Common myeloid progenitor, CD34-positive (primary cell): ENCODE results near the gene LHFPL2.
A peak's percentile ranks its signal among the peaks of the same experiment; 100 is the strongest.

Experiments
- CTCF ChIA-PET: fragments of 350-600 bp; sonication (Branson Sonifier 250); formaldehyde crosslinking; loops from one replicate; lab custom pipeline; 2021; ENCODE audit warnings: antibody characterized with exemption; lab: Charles Lee
- POLR2A ChIA-PET: fragments of 350-600 bp; sonication (Branson Sonifier 250); formaldehyde crosslinking; loops from one replicate; lab custom pipeline; 2021; ENCODE audit warnings: antibody characterized with exemption; lab: Charles Lee
- DNase-seq, 3 donors: peaks; one replicate each; pipeline versions ENCODE4 v3.0.0 to v3.0.0-alpha.2; 2013
- H3K27ac ChIP-seq, 2 experiments: 1 replicate in 1 of 2; 2 replicates in 1 of 2; pipeline ENCODE4 v1.7.0; 2013; ENCODE audit warnings: inconsistent platforms in 2 of 2, low read length in 2 of 2, mild to moderate bottlenecking in 2 of 2, low read depth in 1 of 2, moderate library complexity in 1 of 2; ENCODE audit not compliant: severe bottlenecking in 2 of 2, insufficient read depth in 1 of 2, poor library complexity in 1 of 2
- H3K27me3 ChIP-seq, 5 experiments: replicated peaks in 2 of 5; 1 replicate in 3 of 5; 2 replicates in 2 of 5; pipeline versions ENCODE4 v1.6.1 to v1.7.0; 2013; ENCODE audit warnings: low read length in 4 of 5, mild to moderate bottlenecking in 2 of 5, moderate library complexity in 2 of 5, inconsistent platforms in 1 of 5; ENCODE audit not compliant: insufficient read depth in 5 of 5, control insufficient read depth in 4 of 5
- H3K36me3 ChIP-seq, 4 experiments: 1 replicate in 2 of 4; 2 replicates in 2 of 4; pipeline versions ENCODE4 v1.6.1 to v1.7.0; 2013; ENCODE audit warnings: low read length in 3 of 4, control low read depth in 1 of 4, mild to moderate bottlenecking in 1 of 4; ENCODE audit not compliant: control insufficient read depth in 4 of 4, insufficient read depth in 4 of 4
- H3K4me1 ChIP-seq, 4 experiments: 1 replicate in 3 of 4; 2 replicates in 1 of 4; pipeline versions ENCODE4 v1.6.1 to v1.7.1; 2013; ENCODE audit warnings: low read length in 3 of 4, mild to moderate bottlenecking in 3 of 4, control low read depth in 1 of 4, inconsistent platforms in 1 of 4, moderate library complexity in 1 of 4; ENCODE audit not compliant: control insufficient read depth in 4 of 4, insufficient read depth in 4 of 4; ENCODE audit errors: control extremely low read depth in 1 of 4
- H3K4me3 ChIP-seq, 7 experiments: 1 replicate in 4 of 7; 2 replicates in 3 of 7; pipeline versions ENCODE4 v1.5.1 to v1.7.0; 2013; ENCODE audit warnings: mild to moderate bottlenecking in 7 of 7, low read length in 6 of 7, moderate library complexity in 6 of 7, inconsistent platforms in 2 of 7, low read depth in 2 of 7, control low read depth in 1 of 7; ENCODE audit not compliant: insufficient read depth in 4 of 7, control insufficient read depth in 1 of 7; ENCODE audit errors: extremely low read depth in 1 of 7
- H3K9me3 ChIP-seq, 5 experiments: 1 replicate in 4 of 5; 2 replicates in 1 of 5; pipeline versions ENCODE4 v1.6.1 to v1.7.1; 2013; ENCODE audit warnings: low read length in 4 of 5, mild to moderate bottlenecking in 2 of 5, inconsistent platforms in 1 of 5, low read depth in 1 of 5, moderate library complexity in 1 of 5; ENCODE audit not compliant: control insufficient read depth in 4 of 5, insufficient read depth in 2 of 5; ENCODE audit errors: control extremely low read depth in 1 of 5
- WGBS: methylation state at CpG from one replicate; pipeline ENCODE4 v1.1.5; 2013; ENCODE audit not compliant: insufficient coverage; 5-methylcytosine and 5-hydroxymethylcytosine counted together

LHFPL2 gene

GRCh38 chr5:78486218-78486617 lies 162.4 kb downstream of the LHFPL2 start:
- H3K27me3 ChIP-seq = no peaks in the 10 kb centered on the region
- no peak overlapping the region for H3K4me3 ChIP-seq
- peak overlapping the region; percentile 34 to 73 for H3K27ac ChIP-seq
- CTCF ChIA-PET = interaction anchor here (1.5 to 2.5 kb wide), 4 partner anchors 10 to 48 kb away, joined by 4 to 10 read pairs (median 8); no protein-coding TSS in a partner anchor
- H3K4me1 ChIP-seq = peaks cover 57 to 94% (median 82%) of the 10 kb centered on the region in 4 experiments
- no peaks in the 10 kb centered on the region for H3K9me3 ChIP-seq
- no CpG with 5 or more reads among the region's 2 CpGs for WGBS
- no peak for DNase-seq
- peaks cover 0 to 31% (median 13%) of the 10 kb centered on the region in 4 experiments for H3K36me3 ChIP-seq
- POLR2A ChIA-PET = no interaction called here

- Histone ChIP-seq H3K27me3 (no peaks in the 10 kb centered on the region), H3K9me3 (no peaks in the 10 kb centered on the region), H3K36me3 (peaks cover 0 to 20% (median 11%) of the 10 kb centered on the region in 4 experiments), H3K27ac (peak overlapping the region; percentile 46 to 73), H3K4me3 (peak overlapping the region in 3 of 7 experiments; percentile 39 to 56 (median 44)), H3K4me1 (peaks cover 56 to 71% (median 63%) of the 10 kb centered on the region in 4 experiments)
- CTCF ChIA-PET = interaction anchor here (1.4 to 3.5 kb wide), 6 partner anchors 8 to 50 kb away, joined by 4 to 24 read pairs (median 8); no protein-coding TSS in a partner anchor
- 71% methylated on average over 1 of the region's 3 CpGs for WGBS
- DNase-seq = peak; percentile 91 to 97 (median 95)
- POLR2A ChIA-PET = interaction anchor here (0.5 to 2.4 kb wide), 2 partner anchors 27 to 239 kb away, joined by 4 to 8 read pairs; no protein-coding TSS in a partner anchor
These were observed 164.6 kb downstream of the LHFPL2 start for GRCh38 chr5:78483809-78484521.

GRCh38 chr5:78482948-78483347 lies 165.6 kb downstream of the LHFPL2 start:
- CTCF ChIA-PET = interaction anchor here (1.4 to 3.5 kb wide), 6 partner anchors 9 to 51 kb away, joined by 4 to 24 read pairs (median 8); no protein-coding TSS in a partner anchor

DNA sequence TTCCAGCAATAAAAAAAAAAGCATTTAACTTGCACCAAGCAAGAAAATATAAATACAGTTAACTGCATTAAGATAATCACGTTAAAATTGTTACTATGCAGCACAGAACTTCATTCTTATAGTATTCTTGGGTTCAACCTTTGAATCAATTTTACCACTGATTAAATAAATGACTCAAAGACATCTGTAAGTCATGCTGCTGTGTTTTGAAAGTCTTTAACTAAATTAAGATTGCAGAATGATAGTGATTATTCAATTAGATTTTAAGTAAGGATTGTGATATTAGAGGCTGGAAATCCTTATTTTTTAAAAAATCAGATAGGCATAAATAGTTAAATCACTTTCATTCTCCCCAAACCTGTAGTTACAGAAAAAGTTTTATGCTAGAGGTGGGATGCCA lies 171.8 kb downstream of the LHFPL2 start:
- POLR2A ChIA-PET = interaction anchor here (0.6 kb wide), 1 partner anchor 171 kb away, joined by 4 read pairs; no protein-coding TSS in a partner anchor
- no peak for DNase-seq
- Histone ChIP-seq H3K36me3 (peaks cover 0 to 4% (median 2%) of the 10 kb centered on the region in 4 experiments), H3K4me3 (no peak overlapping the region), H3K27ac (no peak overlapping the region), H3K4me1 (peaks cover 0 to 13% (median 0%) of the 10 kb centered on the region in 4 experiments), H3K27me3 (no peaks in the 10 kb centered on the region), H3K9me3 (no peaks in the 10 kb centered on the region)
- CTCF ChIA-PET = interaction anchor here (2.7 kb wide), 1 partner anchor 57 kb away, joined by 9 read pairs; no protein-coding TSS in a partner anchor
- WGBS = no CpG with 5 or more reads among the region's 1 CpG

More at GRCh38 chr5:78482948-78483347, 165.6 kb downstream of the LHFPL2 start:
- Histone ChIP-seq H3K4me3 (no peak overlapping the region), H3K4me1 (peaks cover 46 to 61% (median 53%) of the 10 kb centered on the region in 4 experiments), H3K36me3 (peaks cover 0 to 11% (median 4%) of the 10 kb centered on the region in 4 experiments), H3K27me3 (no peaks in the 10 kb centered on the region), H3K27ac (peak overlapping the region; percentile 14 to 40), H3K9me3 (no peaks in the 10 kb centered on the region)
- DNase-seq = no peak
- POLR2A ChIA-PET = interaction anchor here (2.4 kb wide), 1 partner anchor 28 kb away, joined by 8 read pairs; no protein-coding TSS in a partner anchor
- WGBS = no CpG with 5 or more reads among the region's 1 CpG

- WGBS = 100% methylated on average over 3 of the region's 3 CpGs
These were observed 173.2 kb downstream of the LHFPL2 start for GRCh38 chr5:78475370-78475769.

GRCh38 chr5:78473751-78474150 lies 174.8 kb downstream of the LHFPL2 start:
- ChIA-PET CTCF (interaction anchor here (0.8 to 2.2 kb wide), 4 partner anchors 8 to 59 kb away, joined by 3 to 8 read pairs (median 5); no protein-coding TSS in a partner anchor), POLR2A (interaction anchor here (0.7 kb wide), 1 partner anchor 31 kb away, joined by 3 read pairs; no protein-coding TSS in a partner anchor)
- DNase-seq = no peak
- Histone ChIP-seq H3K27me3 (no peaks in the 10 kb centered on the region), H3K9me3 (no peaks in the 10 kb centered on the region), H3K4me3 (no peak overlapping the region), H3K36me3 (peaks cover 0 to 3% (median 2%) of the 10 kb centered on the region in 4 experiments), H3K27ac (no peak overlapping the region), H3K4me1 (peaks cover 0 to 13% (median 0%) of the 10 kb centered on the region in 4 experiments)
- WGBS = no CpG with 5 or more reads among the region's 1 CpG

More at GRCh38 chr5:78475370-78475769, 173.2 kb downstream of the LHFPL2 start:
- peaks cover 0 to 3% (median 2%) of the 10 kb centered on the region in 4 experiments for H3K36me3 ChIP-seq
- H3K4me3 ChIP-seq = no peak overlapping the region
- peaks cover 0 to 13% (median 0%) of the 10 kb centered on the region in 4 experiments for H3K4me1 ChIP-seq
- DNase-seq = no peak
- no peaks in the 10 kb centered on the region for H3K27me3 ChIP-seq
- CTCF ChIA-PET = interaction anchor here (0.8 to 2.7 kb wide), 4 partner anchors 9 to 59 kb away, joined by 3 to 9 read pairs (median 6); no protein-coding TSS in a partner anchor
- POLR2A ChIA-PET = no interaction called here
- H3K27ac ChIP-seq = no peak overlapping the region
- no peaks in the 10 kb centered on the region for H3K9me3 ChIP-seq
